GM12892 (cell line): Measurements from ENCODE around the gene APMAP.

Source experiments
- POLR2A ChIP-seq: IDR thresholded peaks from 2 replicates; pipeline ENCODE4 v1.6.1; 2011; ENCODE audit warnings: low read depth, low read length, control low read depth
- POLR2AphosphoS5 ChIP-seq: IDR thresholded peaks from 2 replicates; pipeline ENCODE4 v1.6.1; 2011; ENCODE audit warnings: low read depth, low read length, control low read depth

DNA sequence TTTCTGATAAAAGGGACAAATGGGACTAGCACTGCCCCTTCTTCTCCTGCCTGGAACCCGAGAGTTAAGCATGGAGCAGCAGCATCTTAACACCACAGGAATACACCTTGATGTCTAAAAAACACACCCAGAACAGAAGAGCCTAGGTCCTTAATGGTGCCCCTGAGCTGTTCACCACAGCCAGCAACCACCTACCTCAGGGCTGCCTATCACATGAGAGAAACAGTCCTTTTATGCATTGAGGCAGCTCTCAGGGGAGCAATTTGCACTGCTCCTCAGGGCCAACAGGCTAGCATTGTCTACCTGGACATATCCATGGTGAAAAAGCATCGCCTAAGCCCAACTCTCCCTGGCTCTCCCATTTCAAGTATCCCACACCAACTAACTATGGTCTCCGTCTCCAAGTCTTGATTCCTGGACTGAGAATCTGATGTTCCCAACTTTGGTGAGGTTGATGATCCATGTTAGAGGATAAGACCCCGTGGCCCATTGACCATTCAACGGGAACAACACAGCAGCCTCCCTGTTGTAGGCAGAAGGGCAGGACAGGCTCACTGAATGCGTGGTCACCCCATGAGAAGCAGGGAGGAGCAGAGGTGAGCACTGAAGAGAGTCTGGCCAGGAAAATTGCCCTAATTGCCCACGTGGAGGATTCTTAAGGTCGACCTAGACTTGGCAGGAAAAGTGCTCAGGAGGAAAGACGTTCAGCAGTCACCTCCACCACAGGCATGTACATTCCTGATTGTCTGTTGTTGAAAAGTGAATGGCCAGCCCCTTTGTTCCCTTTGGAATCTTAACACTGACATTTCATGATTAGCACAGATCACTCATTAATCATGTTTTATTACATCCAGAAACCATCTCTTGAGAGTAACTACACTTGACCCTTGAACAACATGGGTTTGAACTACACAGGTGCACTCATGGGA, 4.2 kb upstream of the APMAP start:
- no peak for TF ChIP-seq POLR2AphosphoS5
- no peak for TF ChIP-seq POLR2A
